HEK293 (cell line): ENCODE measurements around the gene RNF223.
A peak's percentile ranks its signal among the peaks of the same experiment; 100 is the strongest.

ENCODE experiments used
- EGR2 ChIP-seq: fragments of 450-650 bp; formaldehyde crosslinking; IDR thresholded peaks from 2 replicates; pipeline ENCODE4 v1.5.1; 2016; ENCODE audit warnings: low read depth, missing biosample characterization, missing genetic modification characterization
- GFI1B ChIP-seq: fragments of 450-650 bp; formaldehyde crosslinking; IDR thresholded peaks from 2 replicates; pipeline ENCODE4 v1.5.1; 2016; ENCODE audit warnings: missing biosample characterization, missing genetic modification characterization
- GLIS1 ChIP-seq: fragments of 450-650 bp; formaldehyde crosslinking; IDR thresholded peaks from 2 replicates; pipeline ENCODE4 v1.5.1; 2016; ENCODE audit warnings: missing biosample characterization, missing genetic modification characterization
- GLIS2 ChIP-seq: fragments of 450-650 bp; formaldehyde crosslinking; IDR thresholded peaks from 2 replicates; pipeline ENCODE4 v1.5.1; 2016; ENCODE audit warnings: missing biosample characterization, missing genetic modification characterization
- SP7 ChIP-seq: fragments of 450-650 bp; formaldehyde crosslinking; IDR thresholded peaks from 2 replicates; pipeline ENCODE4 v1.5.1; 2016; ENCODE audit warnings: missing biosample characterization, missing genetic modification characterization
- YY1 ChIP-seq: fragments of 450-650 bp; formaldehyde crosslinking; IDR thresholded peaks from 2 replicates; pipeline ENCODE4 v1.5.1; 2018; ENCODE audit warnings: missing biosample characterization, missing genetic modification characterization
- ZBTB20 ChIP-seq: fragments of 450-650 bp; formaldehyde crosslinking; IDR thresholded peaks from 2 replicates; pipeline ENCODE4 v1.5.1; 2016; ENCODE audit warnings: missing biosample characterization, missing genetic modification characterization
- ZEB2 ChIP-seq: fragments of 450-650 bp; formaldehyde crosslinking; IDR thresholded peaks from 2 replicates; pipeline ENCODE4 v1.5.1; 2016; ENCODE audit warnings: missing biosample characterization, missing genetic modification characterization
- ZFHX2 ChIP-seq: fragments of 450-650 bp; formaldehyde crosslinking; conservative IDR thresholded peaks from 2 replicates; pipeline ENCODE4 v1.5.1; 2016; ENCODE audit warnings: missing biosample characterization, missing genetic modification characterization
- ZNF121 ChIP-seq: fragments of 450-650 bp; formaldehyde crosslinking; IDR thresholded peaks from 2 replicates; pipeline ENCODE4 v1.5.1; 2016; ENCODE audit warnings: missing biosample characterization, missing genetic modification characterization
- ZNF214 ChIP-seq: fragments of 450-650 bp; formaldehyde crosslinking; IDR thresholded peaks from 2 replicates; pipeline ENCODE4 v1.5.1; 2017; ENCODE audit warnings: missing biosample characterization, mild to moderate bottlenecking, missing genetic modification characterization, borderline replicate concordance
- ZNF24 ChIP-seq: fragments of 450-650 bp; formaldehyde crosslinking; IDR thresholded peaks from 2 replicates; pipeline ENCODE4 v1.5.1; 2016; ENCODE audit warnings: missing biosample characterization, missing genetic modification characterization
- ZNF248 ChIP-seq: fragments of 450-650 bp; formaldehyde crosslinking; IDR thresholded peaks from 2 replicates; pipeline ENCODE4 v1.5.1; 2017; ENCODE audit warnings: missing biosample characterization, missing genetic modification characterization
- ZNF311 ChIP-seq: fragments of 450-650 bp; formaldehyde crosslinking; IDR thresholded peaks from 2 replicates; pipeline ENCODE4 v1.5.1; 2017; ENCODE audit warnings: missing biosample characterization, missing genetic modification characterization, borderline replicate concordance
- ZNF324 ChIP-seq: fragments of 450-650 bp; formaldehyde crosslinking; IDR thresholded peaks from 2 replicates; pipeline ENCODE4 v1.5.1; 2016; ENCODE audit warnings: missing biosample characterization, missing genetic modification characterization
- ZNF37A ChIP-seq: fragments of 450-650 bp; IDR thresholded peaks from 2 replicates; pipeline ENCODE4 v1.5.1; 2018; ENCODE audit warnings: missing biosample characterization, missing genetic modification characterization
- ZNF394 ChIP-seq: fragments of 450-650 bp; formaldehyde crosslinking; IDR thresholded peaks from 2 replicates; pipeline ENCODE4 v1.5.1; 2016; ENCODE audit warnings: missing biosample characterization, missing genetic modification characterization, mild to moderate bottlenecking, moderate library complexity, borderline replicate concordance
- ZNF426 ChIP-seq: fragments of 450-650 bp; formaldehyde crosslinking; IDR thresholded peaks from 2 replicates; pipeline ENCODE4 v1.5.1; 2017; ENCODE audit warnings: missing biosample characterization, missing genetic modification characterization, mild to moderate bottlenecking, inconsistent platforms, moderate library complexity
- ZNF48 ChIP-seq: fragments of 450-650 bp; formaldehyde crosslinking; IDR thresholded peaks from 2 replicates; pipeline ENCODE4 v1.5.1; 2016; ENCODE audit warnings: missing biosample characterization, missing genetic modification characterization
- ZNF518A ChIP-seq: fragments of 450-650 bp; formaldehyde crosslinking; conservative IDR thresholded peaks from 2 replicates; pipeline ENCODE4 v1.5.1; 2016; ENCODE audit warnings: low read depth, missing biosample characterization, missing genetic modification characterization
- ZNF529 ChIP-seq: fragments of 450-650 bp; formaldehyde crosslinking; IDR thresholded peaks from 2 replicates; pipeline ENCODE4 v1.5.1; 2017; ENCODE audit warnings: missing genetic modification characterization, missing biosample characterization; ENCODE audit not compliant: insufficient replicate concordance
- ZNF658 ChIP-seq: fragments of 450-650 bp; formaldehyde crosslinking; IDR thresholded peaks from 2 replicates; pipeline ENCODE4; 2016; ENCODE audit warnings: missing biosample characterization, missing genetic modification characterization
- ZNF664 ChIP-seq: fragments of 450-650 bp; formaldehyde crosslinking; IDR thresholded peaks from 2 replicates; pipeline ENCODE4 v1.5.1; 2016; ENCODE audit warnings: missing biosample characterization, missing genetic modification characterization
- ZNF747 ChIP-seq: fragments of 450-650 bp; formaldehyde crosslinking; IDR thresholded peaks from 2 replicates; pipeline ENCODE4 v1.5.1; 2016; ENCODE audit warnings: missing biosample characterization, missing genetic modification characterization
- ZSCAN30 ChIP-seq: fragments of 450-650 bp; IDR thresholded peaks from 2 replicates; pipeline ENCODE4 v1.5.1; 2018; ENCODE audit warnings: missing biosample characterization, mild to moderate bottlenecking, missing genetic modification characterization, moderate library complexity
- TF ChIP-seq, protein P1 (sequence below): fragments of 450-650 bp; formaldehyde crosslinking; IDR thresholded peaks from 2 replicates; pipeline ENCODE4 v1.5.1; 2016; ENCODE audit warnings: missing biosample characterization, missing genetic modification characterization
- TF ChIP-seq, protein P2 (sequence below): fragments of 450-650 bp; formaldehyde crosslinking; IDR thresholded peaks from 2 replicates; pipeline ENCODE4 v1.5.1; 2016; ENCODE audit warnings: missing biosample characterization, missing genetic modification characterization, borderline replicate concordance

The RNF223 gene

GRCh38 chr1:1115786-1116700, 41.9 kb upstream of the RNF223 start, which contains the start of gene C1orf159 (continued):
- TF ChIP-seq ZNF518A (0 out of 2 replicates have a peak, but pooled peaks have one; percentile 16), ZFHX2 (peak; percentile 95), ZNF48 (tag by site-specific recombination) (no peak), ZNF214 (tag by site-specific recombination) (no peak), ZNF529 (tag by site-specific recombination) (no peak), ZSCAN30 (tag by site-specific recombination) (0 out of 2 replicates have a peak, but pooled peaks have one; percentile 42), GLIS2 (peak; percentile 90), GLIS1 (tag by site-specific recombination) (peak; percentile 75), SP7 (0 out of 2 replicates have a peak, but pooled peaks have one; percentile 14), ZNF426 (tag by site-specific recombination) (no peak), YY1 (tag by site-specific recombination) (peak; percentile 61), EGR2 (tag by site-specific recombination) (peak; percentile 90), ZNF24 (tag by site-specific recombination) (0 out of 2 replicates have a peak, but pooled peaks have one; percentile 24), ZNF394 (tag by site-specific recombination) (peak; percentile 11; the same call in 1 of the 2 replicates), ZNF121 (tag by site-specific recombination) (no peak), ZNF248 (no peak), ZEB2 (peak; percentile 94), GFI1B (tag by site-specific recombination) (no peak), ZNF664 (tag by site-specific recombination) (no peak), ZNF658 (no peak), ZNF37A (tag by site-specific recombination) (peak; percentile 99), ZNF324 (tag by site-specific recombination) (no peak), ZNF747 (tag by site-specific recombination) (no peak), ZNF311 (tag by site-specific recombination) (no peak), ZBTB20 (tag by site-specific recombination) (peak; percentile 75; the same call in 1 of the 2 replicates)
- TF ChIP-seq, protein P1, sequence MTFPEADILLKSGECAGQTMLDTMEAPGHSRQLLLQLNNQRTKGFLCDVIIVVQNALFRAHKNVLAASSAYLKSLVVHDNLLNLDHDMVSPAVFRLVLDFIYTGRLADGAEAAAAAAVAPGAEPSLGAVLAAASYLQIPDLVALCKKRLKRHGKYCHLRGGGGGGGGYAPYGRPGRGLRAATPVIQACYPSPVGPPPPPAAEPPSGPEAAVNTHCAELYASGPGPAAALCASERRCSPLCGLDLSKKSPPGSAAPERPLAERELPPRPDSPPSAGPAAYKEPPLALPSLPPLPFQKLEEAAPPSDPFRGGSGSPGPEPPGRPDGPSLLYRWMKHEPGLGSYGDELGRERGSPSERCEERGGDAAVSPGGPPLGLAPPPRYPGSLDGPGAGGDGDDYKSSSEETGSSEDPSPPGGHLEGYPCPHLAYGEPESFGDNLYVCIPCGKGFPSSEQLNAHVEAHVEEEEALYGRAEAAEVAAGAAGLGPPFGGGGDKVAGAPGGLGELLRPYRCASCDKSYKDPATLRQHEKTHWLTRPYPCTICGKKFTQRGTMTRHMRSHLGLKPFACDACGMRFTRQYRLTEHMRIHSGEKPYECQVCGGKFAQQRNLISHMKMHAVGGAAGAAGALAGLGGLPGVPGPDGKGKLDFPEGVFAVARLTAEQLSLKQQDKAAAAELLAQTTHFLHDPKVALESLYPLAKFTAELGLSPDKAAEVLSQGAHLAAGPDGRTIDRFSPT (tag by site-specific recombination) = peak; percentile 67; the same call in 1 of the 2 replicates
- TF ChIP-seq, protein P2, sequence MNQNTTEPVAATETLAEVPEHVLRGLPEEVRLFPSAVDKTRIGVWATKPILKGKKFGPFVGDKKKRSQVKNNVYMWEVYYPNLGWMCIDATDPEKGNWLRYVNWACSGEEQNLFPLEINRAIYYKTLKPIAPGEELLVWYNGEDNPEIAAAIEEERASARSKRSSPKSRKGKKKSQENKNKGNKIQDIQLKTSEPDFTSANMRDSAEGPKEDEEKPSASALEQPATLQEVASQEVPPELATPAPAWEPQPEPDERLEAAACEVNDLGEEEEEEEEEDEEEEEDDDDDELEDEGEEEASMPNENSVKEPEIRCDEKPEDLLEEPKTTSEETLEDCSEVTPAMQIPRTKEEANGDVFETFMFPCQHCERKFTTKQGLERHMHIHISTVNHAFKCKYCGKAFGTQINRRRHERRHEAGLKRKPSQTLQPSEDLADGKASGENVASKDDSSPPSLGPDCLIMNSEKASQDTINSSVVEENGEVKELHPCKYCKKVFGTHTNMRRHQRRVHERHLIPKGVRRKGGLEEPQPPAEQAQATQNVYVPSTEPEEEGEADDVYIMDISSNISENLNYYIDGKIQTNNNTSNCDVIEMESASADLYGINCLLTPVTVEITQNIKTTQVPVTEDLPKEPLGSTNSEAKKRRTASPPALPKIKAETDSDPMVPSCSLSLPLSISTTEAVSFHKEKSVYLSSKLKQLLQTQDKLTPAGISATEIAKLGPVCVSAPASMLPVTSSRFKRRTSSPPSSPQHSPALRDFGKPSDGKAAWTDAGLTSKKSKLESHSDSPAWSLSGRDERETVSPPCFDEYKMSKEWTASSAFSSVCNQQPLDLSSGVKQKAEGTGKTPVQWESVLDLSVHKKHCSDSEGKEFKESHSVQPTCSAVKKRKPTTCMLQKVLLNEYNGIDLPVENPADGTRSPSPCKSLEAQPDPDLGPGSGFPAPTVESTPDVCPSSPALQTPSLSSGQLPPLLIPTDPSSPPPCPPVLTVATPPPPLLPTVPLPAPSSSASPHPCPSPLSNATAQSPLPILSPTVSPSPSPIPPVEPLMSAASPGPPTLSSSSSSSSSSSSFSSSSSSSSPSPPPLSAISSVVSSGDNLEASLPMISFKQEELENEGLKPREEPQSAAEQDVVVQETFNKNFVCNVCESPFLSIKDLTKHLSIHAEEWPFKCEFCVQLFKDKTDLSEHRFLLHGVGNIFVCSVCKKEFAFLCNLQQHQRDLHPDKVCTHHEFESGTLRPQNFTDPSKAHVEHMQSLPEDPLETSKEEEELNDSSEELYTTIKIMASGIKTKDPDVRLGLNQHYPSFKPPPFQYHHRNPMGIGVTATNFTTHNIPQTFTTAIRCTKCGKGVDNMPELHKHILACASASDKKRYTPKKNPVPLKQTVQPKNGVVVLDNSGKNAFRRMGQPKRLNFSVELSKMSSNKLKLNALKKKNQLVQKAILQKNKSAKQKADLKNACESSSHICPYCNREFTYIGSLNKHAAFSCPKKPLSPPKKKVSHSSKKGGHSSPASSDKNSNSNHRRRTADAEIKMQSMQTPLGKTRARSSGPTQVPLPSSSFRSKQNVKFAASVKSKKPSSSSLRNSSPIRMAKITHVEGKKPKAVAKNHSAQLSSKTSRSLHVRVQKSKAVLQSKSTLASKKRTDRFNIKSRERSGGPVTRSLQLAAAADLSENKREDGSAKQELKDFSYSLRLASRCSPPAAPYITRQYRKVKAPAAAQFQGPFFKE (tag by site-specific recombination) = no peak
